ENCODE measurements around the gene STIMATE.

Gene STIMATE

GRCh38 chr3:52838561-52839267 lies 58.6 kb downstream of the STIMATE start:
- no peak for DNase-seq

GRCh38 chr3:52836986-52837385 lies 60.4 kb downstream of the STIMATE start:
- DNase-seq = no peak

- no peak for DNase-seq
Observed at GRCh38 chr3:52836471-52836845, 60.9 kb downstream of the STIMATE start.

- DNase-seq = no peak
Observed at GRCh38 chr3:52835766-52836470, 61.4 kb downstream of the STIMATE start.

- DNase-seq = no peak
Observed at GRCh38 chr3:52834871-52835501, 62.4 kb downstream of the STIMATE start, which contains the start of gene MUSTN1. Gene MUSTN1, minus strand, starts transcription at chr3:52835019. Its CDS starts 71 bp downstream, at chr3:52834948.

GRCh38 chr3:52833202-52833601 lies 64.1 kb downstream of the STIMATE start:
- DNase-seq = no peak

GRCh38 chr3:52831500-52832301 lies 65.6 kb downstream of the STIMATE start:
- peak; percentile 39 for DNase-seq

GRCh38 chr3:52830535-52831258 lies 66.7 kb downstream of the STIMATE start, which contains the start of gene ITIH4:
Gene ITIH4, minus strand, starts transcription at chr3:52830672. Its CDS starts 30 bp downstream, at chr3:52830642.
- DNase-seq = no peak

GRCh38 chr3:52829906-52830463 lies 67.4 kb downstream of the STIMATE start:
- DNase-seq = peak; percentile 28

- no peak for DNase-seq
Observed at GRCh38 chr3:52829482-52829881, 67.9 kb downstream of the STIMATE start.

- DNase-seq = no peak
Observed at GRCh38 chr3:52827866-52828376, 69.4 kb downstream of the STIMATE start.

GRCh38 chr3:52827441-52827840 lies 69.9 kb downstream of the STIMATE start:
- DNase-seq = no peak

GRCh38 chr3:52824037-52824436 lies 73.3 kb downstream of the STIMATE start:
- no peak for DNase-seq

- no peak for DNase-seq
Observed at GRCh38 chr3:52822363-52822762, 75.0 kb downstream of the STIMATE start.

GRCh38 chr3:52820736-52821135 lies 76.6 kb downstream of the STIMATE start:
- DNase-seq = no peak

GRCh38 chr3:52819936-52820335 lies 77.4 kb downstream of the STIMATE start:
- no peak for DNase-seq

GRCh38 chr3:52817860-52818259 lies 79.5 kb downstream of the STIMATE start:
- DNase-seq = no peak

GRCh38 chr3:52817221-52817620 lies 80.1 kb downstream of the STIMATE start:
- no peak for DNase-seq

GRCh38 chr3:52816654-52817053 lies 80.7 kb downstream of the STIMATE start:
- no peak for DNase-seq

- DNase-seq = no peak
Observed at GRCh38 chr3:52816199-52816598, 81.1 kb downstream of the STIMATE start.

GRCh38 chr3:52813810-52814209 lies 83.5 kb downstream of the STIMATE start:
- DNase-seq = no peak

Measured in inflammatory macrophage treated with lipopolysaccharide for 4 hours (primary cell).